Parathyroid adenoma (tissue), 2 donors: ENCODE results near the gene TIMM10B.

Source experiments
- H2AFZ ChIP-seq: fragments of 300-600 bp; sonication (generic); one replicate; pipeline ENCODE4 v1.7.0; 2017; ENCODE audit warnings: antibody characterized with exemption, mild to moderate bottlenecking
- H3K27ac ChIP-seq: fragments of 300-600 bp; sonication (generic); one replicate; pipeline ENCODE4 v1.7.0; 2017
- H3K27me3 ChIP-seq: fragments of 300-600 bp; sonication (generic); one replicate; pipeline ENCODE4 v1.7.0; 2017; ENCODE audit warnings: low read length; ENCODE audit not compliant: control insufficient read depth, insufficient read depth
- H3K36me3 ChIP-seq: fragments of 300-600 bp; sonication (generic); one replicate; pipeline ENCODE4 v1.7.0; 2017; ENCODE audit warnings: low read length; ENCODE audit not compliant: control insufficient read depth, insufficient read depth
- H3K4me1 ChIP-seq: fragments of 300-600 bp; sonication (generic); one replicate; pipeline ENCODE4 v1.7.0; 2017; ENCODE audit warnings: control low read depth
- H3K4me2 ChIP-seq: fragments of 300-600 bp; sonication (generic); one replicate; pipeline ENCODE4 v1.7.0; 2017; ENCODE audit warnings: low read length
- H3K4me3 ChIP-seq: fragments of 300-600 bp; sonication (generic); one replicate; pipeline ENCODE4 v1.7.0; 2017; ENCODE audit warnings: low read depth, low read length
- H3K79me2 ChIP-seq: fragments of 300-600 bp; sonication (generic); one replicate; pipeline ENCODE4 v1.7.0; 2017; ENCODE audit warnings: control low read depth
- H3K9ac ChIP-seq: fragments of 300-600 bp; sonication (generic); one replicate; pipeline ENCODE4 v1.7.0; 2017; ENCODE audit warnings: mild to moderate bottlenecking
- H3K9me3 ChIP-seq: fragments of 300-600 bp; sonication (generic); one replicate; pipeline ENCODE4 v1.7.0; 2017; ENCODE audit warnings: low read length; ENCODE audit not compliant: control insufficient read depth
- CTCF ChIP-seq: fragments of 300-600 bp; sonication (generic); IDR thresholded peaks from one replicate; pipeline ENCODE4 v1.7.0; 2017; ENCODE audit warnings: antibody characterized with exemption, mild to moderate bottlenecking
- donor health status: primary hyperparathyroidism.

Gene TIMM10B

GRCh38 chr11:6486938-6487337 is 5.6 kb downstream of the TIMM10B start:
- no peak overlapping the region for H3K4me3 ChIP-seq
- H3K27ac ChIP-seq = no peak overlapping the region
- H3K27me3 ChIP-seq = no peaks in the 10 kb centered on the region
- H3K79me2 ChIP-seq = peaks cover 7% of the 10 kb centered on the region
- TF ChIP-seq CTCF = no peak
- H3K4me2 ChIP-seq = no peak overlapping the region
- no peak overlapping the region for H3K9ac ChIP-seq
- H3K4me1 ChIP-seq = peaks cover 2% of the 10 kb centered on the region
- no peaks in the 10 kb centered on the region for H3K36me3 ChIP-seq
- no peaks in the 10 kb centered on the region for H3K9me3 ChIP-seq
- no peak overlapping the region for H2AFZ ChIP-seq

- H3K27me3 ChIP-seq = no peaks in the 10 kb centered on the region
- H3K9ac ChIP-seq = no peak overlapping the region
- no peak overlapping the region for H3K4me2 ChIP-seq
- no peaks in the 10 kb centered on the region for H3K36me3 ChIP-seq
- no peaks in the 10 kb centered on the region for H3K79me2 ChIP-seq
- no peak overlapping the region for H3K4me3 ChIP-seq
- no peak overlapping the region for H2AFZ ChIP-seq
- H3K27ac ChIP-seq = no peak overlapping the region
- H3K9me3 ChIP-seq = no peaks in the 10 kb centered on the region
- TF ChIP-seq CTCF = no peak
- H3K4me1 ChIP-seq = no peaks in the 10 kb centered on the region
Observed at GRCh38 chr11:6488342-6488741, 7.0 kb downstream of the TIMM10B start.

- Histone ChIP-seq H3K4me3 (no peak overlapping the region), H3K27me3 (no peaks in the 10 kb centered on the region), H3K79me2 (no peaks in the 10 kb centered on the region), H3K9ac (no peak overlapping the region), H3K4me2 (no peak overlapping the region), H3K9me3 (no peaks in the 10 kb centered on the region), H3K4me1 (no peaks in the 10 kb centered on the region), H3K27ac (no peak overlapping the region), H2AFZ (no peak overlapping the region), H3K36me3 (no peaks in the 10 kb centered on the region)
- TF ChIP-seq CTCF = no peak
Observed at GRCh38 chr11:6488821-6489220, 7.5 kb downstream of the TIMM10B start.

GRCh38 chr11:6489306-6489705 is 8.0 kb downstream of the TIMM10B start:
- Histone ChIP-seq H3K9me3 (no peaks in the 10 kb centered on the region), H3K27ac (no peak overlapping the region), H3K79me2 (no peaks in the 10 kb centered on the region), H3K9ac (no peak overlapping the region), H3K4me2 (no peak overlapping the region), H3K27me3 (no peaks in the 10 kb centered on the region), H2AFZ (no peak overlapping the region), H3K36me3 (no peaks in the 10 kb centered on the region), H3K4me3 (no peak overlapping the region), H3K4me1 (no peaks in the 10 kb centered on the region)
- TF ChIP-seq CTCF = no peak

GRCh38 chr11:6497069-6497839 is 16.0 kb downstream of the TIMM10B start, which contains the start of gene DNHD1:
DNHD1 (plus strand) TSS chr11:6497280; CDS start chr11:6498216, 936 bp downstream.
- Histone ChIP-seq H3K79me2 (no peaks in the 10 kb centered on the region), H3K27me3 (no peaks in the 10 kb centered on the region), H3K36me3 (no peaks in the 10 kb centered on the region), H2AFZ (no peak within 1 kb of the TSS), H3K9me3 (no peaks in the 10 kb centered on the region), H3K4me2 (no peak within 1 kb of the TSS), H3K4me1 (no peaks in the 10 kb centered on the region), H3K4me3 (no peak within 1 kb of the TSS), H3K9ac (no peak within 1 kb of the TSS), H3K27ac (no peak within 1 kb of the TSS)
- no peak for TF ChIP-seq CTCF
